Activated naive CD8-positive, alpha-beta T cell treated with anti-CD3 and anti-CD28 coated beads, Interleukin-2, amount 50 U/mL, for 24 hours (primary cell): Measurements from ENCODE around the gene EPB41L2.

Experiments used
- ATAC-seq: fragments of 150-1000 bp; cut with Tn5 transposase; one replicate; pipeline ENCODE4 v1.10.0; 2021
- DNase-seq: peaks from one replicate; pipeline ENCODE4 v3.0.0; 2021
- H3K27ac Mint-ChIP-seq: one replicate; pipeline ENCODE4 v1.8.0; 2021; ENCODE audit warnings: mild to moderate bottlenecking, mixed read lengths
- H3K27me3 Mint-ChIP-seq: one replicate; pipeline ENCODE4 v1.8.0; 2021; ENCODE audit warnings: mixed read lengths
- H3K36me3 Mint-ChIP-seq: one replicate; pipeline ENCODE4 v1.8.0; 2021; ENCODE audit warnings: low read depth, mixed read lengths
- H3K4me1 Mint-ChIP-seq: one replicate; pipeline ENCODE4 v1.8.0; 2021; ENCODE audit warnings: mixed read lengths
- H3K4me3 Mint-ChIP-seq: one replicate; pipeline ENCODE4 v1.8.0; 2021; ENCODE audit warnings: mild to moderate bottlenecking, moderate library complexity, mixed read lengths
- H3K9me3 Mint-ChIP-seq: one replicate; pipeline ENCODE4 v1.8.0; 2021; ENCODE audit warnings: mixed read lengths

The EPB41L2 gene

GRCh38 chr6:130797061-130797460 is 266.0 kb downstream of the EPB41L2 start:
- ATAC-seq: no peak
- DNase-seq: no peak
- Mint-ChIP-seq H3K36me3 (no peaks in the 10 kb centered on the region), H3K4me1 (peaks cover 11% of the 10 kb centered on the region), H3K9me3 (no peaks in the 10 kb centered on the region), H3K27me3 (no peaks in the 10 kb centered on the region), H3K27ac (no peak overlapping the region), H3K4me3 (no peak overlapping the region)

- no peak for ATAC-seq
- no peak overlapping the region for H3K27ac Mint-ChIP-seq
- peaks cover 11% of the 10 kb centered on the region for H3K4me1 Mint-ChIP-seq
- DNase-seq: no peak
- no peak overlapping the region for H3K4me3 Mint-ChIP-seq
- H3K36me3 Mint-ChIP-seq: no peaks in the 10 kb centered on the region
- no peaks in the 10 kb centered on the region for H3K9me3 Mint-ChIP-seq
- no peaks in the 10 kb centered on the region for H3K27me3 Mint-ChIP-seq
Measured at GRCh38 chr6:130796313-130796905, 266.6 kb downstream of the EPB41L2 start.

GRCh38 chr6:130794738-130795137 is 268.3 kb downstream of the EPB41L2 start:
- H3K27me3 Mint-ChIP-seq: no peaks in the 10 kb centered on the region
- ATAC-seq (no peak), DNase-seq (no peak)
- H3K36me3 Mint-ChIP-seq: no peaks in the 10 kb centered on the region
- H3K4me1 Mint-ChIP-seq: peaks cover 11% of the 10 kb centered on the region
- no peak overlapping the region for H3K4me3 Mint-ChIP-seq
- H3K9me3 Mint-ChIP-seq: no peaks in the 10 kb centered on the region
- no peak overlapping the region for H3K27ac Mint-ChIP-seq

GRCh38 chr6:130794010-130794697 is 268.9 kb downstream of the EPB41L2 start:
- ATAC-seq: peak; percentile 80
- Mint-ChIP-seq H3K27me3 (no peaks in the 10 kb centered on the region), H3K36me3 (no peaks in the 10 kb centered on the region), H3K4me3 (no peak overlapping the region), H3K27ac (peak overlapping the region; percentile 29), H3K9me3 (no peaks in the 10 kb centered on the region), H3K4me1 (peaks cover 11% of the 10 kb centered on the region)
- DNase-seq: no peak
